ENCODE results near the gene GRID2. TPM values are rescaled to one million over a fixed set of nuclear protein-coding genes. Genes with fewer than 3 reads are reported as not detected.
A peak's percentile ranks its signal among the peaks of the same experiment; 100 is the strongest.

GRID2 gene
- total RNA-seq, 1 donor from 2014 or later = not detected

DNA sequence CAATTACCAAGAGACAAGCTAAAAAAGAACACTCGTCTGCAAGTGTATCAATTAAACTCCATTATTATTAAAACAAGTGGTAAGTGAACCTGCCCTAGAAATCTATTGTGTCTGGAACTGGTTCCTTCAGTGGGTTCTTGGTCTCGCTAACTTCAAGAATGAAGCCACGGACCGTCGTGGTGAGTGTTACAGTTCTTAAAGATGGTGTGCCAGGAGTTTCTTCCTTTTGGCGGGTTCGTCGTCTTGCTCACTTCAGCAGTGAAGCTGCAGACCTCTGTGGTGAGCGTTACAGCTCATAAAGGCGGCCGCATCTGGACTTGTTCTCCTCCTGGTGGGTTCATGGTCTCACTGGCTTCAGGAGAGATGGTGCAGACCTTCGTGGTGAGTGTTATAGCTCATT is 231.8 kb downstream of the GRID2 start:
- DNase-seq = no peak
- H3K36me3 ChIP-seq = no peaks in the 10 kb centered on the region
- no peaks in the 10 kb centered on the region for H3K27me3 ChIP-seq (ENCODE audit: low read depth)
- no peaks in the 10 kb centered on the region for H3K4me1 ChIP-seq
- no peaks in the 10 kb centered on the region for H3K9me3 ChIP-seq
- ATAC-seq = no peak
- H3K4me3 ChIP-seq = no peak overlapping the region
- no peak overlapping the region for H3K27ac ChIP-seq
- TF ChIP-seq, protein P1, sequence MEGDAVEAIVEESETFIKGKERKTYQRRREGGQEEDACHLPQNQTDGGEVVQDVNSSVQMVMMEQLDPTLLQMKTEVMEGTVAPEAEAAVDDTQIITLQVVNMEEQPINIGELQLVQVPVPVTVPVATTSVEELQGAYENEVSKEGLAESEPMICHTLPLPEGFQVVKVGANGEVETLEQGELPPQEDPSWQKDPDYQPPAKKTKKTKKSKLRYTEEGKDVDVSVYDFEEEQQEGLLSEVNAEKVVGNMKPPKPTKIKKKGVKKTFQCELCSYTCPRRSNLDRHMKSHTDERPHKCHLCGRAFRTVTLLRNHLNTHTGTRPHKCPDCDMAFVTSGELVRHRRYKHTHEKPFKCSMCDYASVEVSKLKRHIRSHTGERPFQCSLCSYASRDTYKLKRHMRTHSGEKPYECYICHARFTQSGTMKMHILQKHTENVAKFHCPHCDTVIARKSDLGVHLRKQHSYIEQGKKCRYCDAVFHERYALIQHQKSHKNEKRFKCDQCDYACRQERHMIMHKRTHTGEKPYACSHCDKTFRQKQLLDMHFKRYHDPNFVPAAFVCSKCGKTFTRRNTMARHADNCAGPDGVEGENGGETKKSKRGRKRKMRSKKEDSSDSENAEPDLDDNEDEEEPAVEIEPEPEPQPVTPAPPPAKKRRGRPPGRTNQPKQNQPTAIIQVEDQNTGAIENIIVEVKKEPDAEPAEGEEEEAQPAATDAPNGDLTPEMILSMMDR (IDR thresholded peaks at IDR 0.05) = no peak
- intact Hi-C loops (cut with DNase I) = no loop called here

DNA sequence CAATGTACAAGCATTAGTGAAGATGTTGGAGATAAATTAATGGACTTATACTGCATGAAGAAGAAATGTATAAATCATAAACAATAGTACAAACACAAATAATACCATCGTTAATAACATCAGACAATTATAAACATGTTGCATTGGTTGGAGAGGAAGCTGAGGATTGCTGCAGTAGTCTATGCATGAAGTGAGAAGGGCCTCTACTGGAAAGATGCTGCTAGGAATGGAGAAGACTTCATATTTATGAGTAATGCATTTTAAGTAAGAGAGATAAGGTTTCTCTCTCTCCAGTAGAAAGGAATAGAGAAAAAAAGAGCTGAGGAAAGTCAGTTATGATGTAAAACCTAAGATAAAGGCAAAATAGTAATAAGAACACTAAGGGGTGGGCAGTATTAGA is 247.8 kb downstream of the GRID2 start:
- TF ChIP-seq, protein P1 (IDR thresholded peaks at IDR 0.05) = no peak
- intact Hi-C loops (cut with DNase I) = no loop called here
- Histone ChIP-seq H3K36me3 (no peaks in the 10 kb centered on the region), H3K27me3 (ENCODE audit: low read depth) (no peaks in the 10 kb centered on the region), H3K9me3 (no peaks in the 10 kb centered on the region), H3K27ac (no peak overlapping the region), H3K4me3 (no peak overlapping the region), H3K4me1 (no peaks in the 10 kb centered on the region)
- ATAC-seq (no peak), DNase-seq (no peak)

DNA sequence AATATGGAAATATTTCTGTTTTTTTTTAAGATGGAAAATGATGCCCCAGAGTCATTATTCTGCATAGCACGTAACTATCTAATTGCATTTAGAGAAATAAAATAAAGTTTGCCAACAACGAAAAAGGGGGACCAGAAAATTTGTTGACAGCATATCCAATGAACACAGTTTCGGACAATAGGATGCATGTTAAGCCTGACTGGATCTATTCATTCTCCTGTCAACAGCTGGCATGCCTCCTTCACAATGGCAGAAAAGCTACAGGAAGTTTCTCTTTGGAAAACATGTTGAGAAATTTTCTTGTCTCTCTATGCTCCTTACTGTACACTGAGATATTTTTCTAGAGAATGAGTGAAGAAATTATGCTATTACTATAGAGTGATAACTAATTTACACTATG is 262.5 kb downstream of the GRID2 start:
- TF ChIP-seq, protein P1 (IDR thresholded peaks at IDR 0.05) = no peak
- intact Hi-C loops (cut with DNase I) = no loop called here

GRCh38 chr4:92580816-92581215 is 277.1 kb downstream of the GRID2 start:
- no peaks in the 10 kb centered on the region for H3K9me3 ChIP-seq
- no peaks in the 10 kb centered on the region for H3K27me3 ChIP-seq (ENCODE audit: low read depth)
- no peaks in the 10 kb centered on the region for H3K36me3 ChIP-seq
- H3K4me1 ChIP-seq = no peaks in the 10 kb centered on the region
- no peak overlapping the region for H3K27ac ChIP-seq
- H3K4me3 ChIP-seq = no peak overlapping the region
- TF ChIP-seq, protein P1 (IDR thresholded peaks at IDR 0.05) = no peak
- intact Hi-C loops (cut with DNase I) = no loop called here
- DNase-seq (no peak), ATAC-seq (no peak)

More for the DNA sequence above, 262.5 kb downstream of the GRID2 start:
- Histone ChIP-seq H3K4me3 (no peak overlapping the region), H3K27ac (no peak overlapping the region), H3K4me1 (no peaks in the 10 kb centered on the region), H3K9me3 (no peaks in the 10 kb centered on the region), H3K36me3 (no peaks in the 10 kb centered on the region), H3K27me3 (ENCODE audit: low read depth) (no peaks in the 10 kb centered on the region)
- ATAC-seq (no peak), DNase-seq (no peak)

DNA sequence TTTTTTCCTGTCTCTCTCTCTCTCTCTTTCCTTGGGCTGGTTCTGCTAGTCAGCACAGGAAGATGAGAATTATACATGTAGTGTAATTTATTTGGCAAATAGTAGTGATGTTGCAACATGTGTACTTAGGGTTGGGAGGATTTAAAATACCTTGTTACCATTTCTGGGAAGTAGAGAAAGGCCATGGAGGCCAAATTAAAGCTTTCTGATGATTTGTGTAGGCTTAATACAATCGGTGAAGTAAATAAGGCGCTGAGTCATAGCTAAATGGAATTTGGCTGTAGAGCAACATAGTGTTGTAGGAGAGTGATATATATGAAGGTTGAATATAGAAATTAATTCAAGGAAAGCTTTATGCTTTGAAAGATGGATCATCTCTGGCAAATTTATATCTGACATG is 295.3 kb downstream of the GRID2 start:
- no peak for DNase-seq
- Histone ChIP-seq H3K27me3 (ENCODE audit: low read depth) (no peaks in the 10 kb centered on the region), H3K4me1 (no peaks in the 10 kb centered on the region), H3K4me3 (no peak overlapping the region), H3K27ac (no peak overlapping the region), H3K9me3 (no peaks in the 10 kb centered on the region), H3K36me3 (no peaks in the 10 kb centered on the region)
- intact Hi-C loops (cut with DNase I) = no loop called here
- TF ChIP-seq, protein P1 (IDR thresholded peaks at IDR 0.05) = no peak
- no peak for ATAC-seq

GRCh38 chr4:92600638-92601037 is 296.9 kb downstream of the GRID2 start:
- TF ChIP-seq, protein P1 (IDR thresholded peaks at IDR 0.05) = no peak
- no peaks in the 10 kb centered on the region for H3K4me1 ChIP-seq
- no peak overlapping the region for H3K4me3 ChIP-seq
- intact Hi-C loops (cut with DNase I) = no loop called here
- DNase-seq = no peak
- H3K27me3 ChIP-seq (ENCODE audit: low read depth) = no peaks in the 10 kb centered on the region
- ATAC-seq = peak in 1 of 2 donors; percentile 35
- H3K9me3 ChIP-seq = no peaks in the 10 kb centered on the region
- no peaks in the 10 kb centered on the region for H3K36me3 ChIP-seq
- H3K27ac ChIP-seq = no peak overlapping the region

All from lower lobe of right lung (tissue), 2 donors.